H1 (cell line): ENCODE results near the gene OR4E2. TPM values are rescaled to one million over a fixed set of nuclear protein-coding genes. Genes with fewer than 3 reads are reported as not detected.
"Not testable (repeated sequence)": the region's sequence is repeated elsewhere in the genome, so short reads cannot be mapped to it uniquely, and the experiment has no call there.

Source experiments
- CTCF ChIA-PET: fragments of 300-600 bp; sonication (Branson Sonifier 250); formaldehyde crosslinking; loops from one replicate; lab custom pipeline; 2021; ENCODE audit not compliant: partially characterized antibody; lab: Charles Lee
- POLR2A ChIA-PET: fragments of 300-600 bp; sonication (Branson Sonifier 250); formaldehyde crosslinking; loops from one replicate; lab custom pipeline; 2021; ENCODE audit warnings: inconsistent platforms; ENCODE audit not compliant: partially characterized antibody; lab: Charles Lee
- DNase-seq, 2 experiments: peaks; one replicate each; pipeline versions ENCODE4 v3.0.0 to v3.0.0-alpha.2; 2010 to 2022; ENCODE audit warnings: low spot score in 2 of 2, low read depth in 1 of 2, mixed read lengths in 1 of 2
- FAIRE-seq: peaks from 2 replicates; lab custom pipeline; 2011; peaks lifted over from hg19 to GRCh38; lab: Jason Lieb, UNC
- H2AFZ ChIP-seq: 2 replicates; pipeline ENCODE4 v1.8.1; 2012; ENCODE audit warnings: low read length, inconsistent platforms
- H2AK5ac ChIP-seq: 2 replicates; pipeline ENCODE4 v1.6.1; 2013; ENCODE audit warnings: low read depth, low read length
- H2BK120ac ChIP-seq: replicated peaks from 2 replicates; pipeline ENCODE3; 2013; ENCODE audit warnings: low read depth, low read length, inconsistent platforms
- H2BK12ac ChIP-seq: 2 replicates; pipeline ENCODE4 v1.6.1; 2013; ENCODE audit warnings: low read depth, low read length
- H2BK15ac ChIP-seq: 2 replicates; pipeline ENCODE4 v1.6.1; 2013; ENCODE audit warnings: low read length
- H2BK20ac ChIP-seq: 2 replicates; pipeline ENCODE4 v1.6.1; 2013; ENCODE audit warnings: low read length
- H2BK5ac ChIP-seq: 2 replicates; pipeline ENCODE4 v1.6.1; 2013; ENCODE audit warnings: low read depth, low read length
- H3K14ac ChIP-seq: 2 replicates; pipeline ENCODE4 v1.6.1; 2013; ENCODE audit warnings: inconsistent platforms; ENCODE audit not compliant: insufficient read length
- H3K18ac ChIP-seq: 2 replicates; pipeline ENCODE4 v1.6.1; 2013; ENCODE audit warnings: low read length; ENCODE audit errors: extremely low read depth
- H3K23ac ChIP-seq: 2 replicates; pipeline ENCODE4 v1.6.1; 2013; ENCODE audit warnings: inconsistent platforms; ENCODE audit not compliant: insufficient read length
- H3K23me2 ChIP-seq: 2 replicates; pipeline ENCODE4 v1.6.1; 2013; ENCODE audit warnings: low read depth, low read length
- H3K27ac ChIP-seq: 2 replicates; pipeline ENCODE4 v1.6.1; 2011; ENCODE audit warnings: low read depth, low read length, inconsistent platforms
- H3K27me3 ChIP-seq, 4 experiments: replicated peaks in 1 of 4; 1 replicate in 1 of 4; 2 replicates in 3 of 4; pipeline versions ENCODE4 v1.6.1 to v1.8.1; 2011 to 2013; ENCODE audit warnings: low read length in 3 of 4, mild to moderate bottlenecking in 3 of 4, inconsistent platforms in 2 of 4, mixed read lengths in 2 of 4, moderate library complexity in 1 of 4; ENCODE audit not compliant: control insufficient read depth in 3 of 4, insufficient read depth in 3 of 4; ENCODE audit errors: extremely low read depth in 1 of 4
- H3K36me3 ChIP-seq, 4 experiments: 2 replicates each; pipeline versions ENCODE4 v1.6.1 to v1.8.1; 2011 to 2013; ENCODE audit warnings: mild to moderate bottlenecking in 4 of 4, low read length in 3 of 4, moderate library complexity in 2 of 4, control low read depth in 1 of 4, inconsistent platforms in 1 of 4; ENCODE audit not compliant: insufficient read depth in 4 of 4, control insufficient read depth in 2 of 4
- H3K4ac ChIP-seq: replicated peaks from 2 replicates; pipeline ENCODE3; 2013; ENCODE audit warnings: low read length, low read depth, mixed read lengths, inconsistent platforms; ENCODE audit not compliant: insufficient read length
- H3K4me1 ChIP-seq, 4 experiments: replicated peaks in 1 of 4; 1 replicate in 1 of 4; 2 replicates in 3 of 4; pipeline versions ENCODE4 v1.6.1 to v1.8.1; 2011 to 2013; ENCODE audit warnings: low read length in 3 of 4, inconsistent platforms in 2 of 4, mixed read lengths in 1 of 4; ENCODE audit not compliant: insufficient read depth in 4 of 4, control insufficient read depth in 3 of 4
- H3K4me2 ChIP-seq, 2 experiments: 2 replicates each; pipeline versions ENCODE4 v1.6.1 to v1.8.1; 2011 to 2013; ENCODE audit warnings: low read depth in 2 of 2, low read length in 2 of 2, control low read depth in 1 of 2, inconsistent platforms in 1 of 2, mild to moderate bottlenecking in 1 of 2; ENCODE audit not compliant: insufficient read depth in 1 of 2
- H3K4me3 ChIP-seq, 4 experiments: fragments of 200-600, 300-600 bp in 1 of 4; sonication (generic), shearing (Covaris generic), sonication (Bioruptor Twin) in 1 of 4; 2 replicates each; pipeline versions ENCODE4 v1.5.1 to v1.8.1; 2011 to 2016; ENCODE audit warnings: low read length in 4 of 4, low read depth in 3 of 4, control low read depth in 2 of 4, inconsistent platforms in 2 of 4, mild to moderate bottlenecking in 2 of 4, mixed read lengths in 1 of 4, moderate library complexity in 1 of 4; ENCODE audit not compliant: insufficient read depth in 2 of 4; ENCODE audit errors: extremely low read depth in 1 of 4
- H3K56ac ChIP-seq: replicated peaks from 2 replicates; pipeline ENCODE3; 2013; ENCODE audit warnings: low read depth, mild to moderate bottlenecking, mixed read lengths, low read length, inconsistent platforms; ENCODE audit not compliant: insufficient read length
- H3K79me1 ChIP-seq: 2 replicates; pipeline ENCODE4 v1.6.1; 2013; ENCODE audit warnings: low read depth, low read length, control low read depth
- H3K79me2 ChIP-seq, 2 experiments: 2 replicates each; pipeline versions ENCODE4 v1.6.1 to v1.8.1; 2012 to 2013; ENCODE audit warnings: low read length in 2 of 2, mild to moderate bottlenecking in 2 of 2, inconsistent platforms in 1 of 2; ENCODE audit not compliant: insufficient read depth in 2 of 2, control insufficient read depth in 1 of 2
- H3K9ac ChIP-seq, 4 experiments: replicated peaks in 1 of 4; 1 replicate in 1 of 4; 2 replicates in 3 of 4; pipeline versions ENCODE4 v1.6.1 to v1.8.1; 2011 to 2013; ENCODE audit warnings: low read depth in 3 of 4, low read length in 3 of 4, control low read depth in 2 of 4, mild to moderate bottlenecking in 2 of 4, moderate library complexity in 2 of 4, inconsistent platforms in 1 of 4; ENCODE audit errors: extremely low read depth in 1 of 4
- H3K9me3 ChIP-seq, 2 experiments: 2 replicates each; pipeline versions ENCODE4 v1.6.1 to v1.8.1; 2012 to 2013; ENCODE audit warnings: mild to moderate bottlenecking in 2 of 2, moderate library complexity in 2 of 2, control low read depth in 1 of 2, inconsistent platforms in 1 of 2, low read depth in 1 of 2, low read length in 1 of 2, mixed read lengths in 1 of 2; ENCODE audit not compliant: insufficient read depth in 2 of 2
- H4K20me1 ChIP-seq, 2 experiments: replicated peaks in 1 of 2; 2 replicates each; pipeline versions ENCODE3 to v1.8.1; 2011 to 2013; ENCODE audit warnings: inconsistent platforms in 2 of 2, low read length in 2 of 2, mild to moderate bottlenecking in 1 of 2; ENCODE audit not compliant: insufficient read depth in 2 of 2, control insufficient read depth in 1 of 2
- H4K5ac ChIP-seq: 2 replicates; pipeline ENCODE4 v1.6.1; 2013; ENCODE audit warnings: low read length, low read depth, mixed read lengths, inconsistent platforms; ENCODE audit not compliant: insufficient read length
- H4K8ac ChIP-seq: 2 replicates; pipeline ENCODE4 v1.8.0; 2013; ENCODE audit warnings: mild to moderate bottlenecking, moderate library complexity, low read length, inconsistent platforms; ENCODE audit not compliant: insufficient read depth; ENCODE audit errors: extremely low read depth
- H4K91ac ChIP-seq: replicated peaks from 2 replicates; pipeline ENCODE3; 2013; ENCODE audit warnings: low read length, mixed read lengths, inconsistent platforms; ENCODE audit not compliant: insufficient read length
- WGBS, 2 experiments: shearing (Covaris generic) in 1 of 2; methylation state at CpG; one replicate each; pipeline versions ENCODE4 v1.1.6 to v1.1.7; 2013 to 2015; ENCODE audit warnings: low lambda C conversion rate in 2 of 2, mixed read lengths in 2 of 2, inconsistent platforms in 1 of 2, low coverage in 1 of 2, missing lambda C conversion rate in 1 of 2; ENCODE audit not compliant: insufficient replicate concordance in 2 of 2, insufficient coverage in 1 of 2, insufficient read length in 1 of 2; ENCODE audit errors: extremely low coverage in 1 of 2, missing lambda C conversion rate in 1 of 2; 5-methylcytosine and 5-hydroxymethylcytosine counted together
- polyA plus RNA-seq, 7 experiments: library from polyadenylated mRNA; depleted of rRNA in 3 of 7; stranded (reverse) in 5 of 7; unstranded in 2 of 7; fragments of >200 nt in 5 of 7; fragments of 200-250 nt in 2 of 7; gene quantifications; 1 replicate in 5 of 7; 2 replicates in 1 of 7; 4 replicates in 1 of 7; pipeline versions ENCODE4 v1.2.1 to v1.2.3, GENCODE V29; 2011 to 2013; ENCODE audit warnings: missing spikeins in 2 of 7, mixed read lengths in 2 of 7
- total RNA-seq: library from RNA; stranded (reverse); fragmentation: NEBNext Ultra II Directional; extraction: Animal tissue kit (Norgen Biotek cat#: 25700); gene quantifications from 2 replicates; pipeline ENCODE4 v1.2.1, GENCODE V29; 2021

The OR4E2 gene
- total and polyA plus RNA-seq, 2 of the 8 experiments (the other 6 are each of a cell fraction or from before 2014, with no cell fraction given) = not detected

GRCh38 chr14:21698538-21698937 is 44.9 kb downstream of the OR4E2 start:
- FAIRE-seq, H3K79me1 ChIP-seq, H3K23ac ChIP-seq, H3K56ac ChIP-seq, H2BK20ac ChIP-seq, H2BK120ac ChIP-seq, H4K8ac ChIP-seq, H2BK5ac ChIP-seq, H4K91ac ChIP-seq, CTCF ChIA-PET, H3K27me3 ChIP-seq, H3K9ac ChIP-seq, POLR2A ChIA-PET, H3K27ac ChIP-seq, H3K4ac ChIP-seq, H2AFZ ChIP-seq, H3K23me2 ChIP-seq, H3K4me2 ChIP-seq, H3K18ac ChIP-seq, H2BK12ac ChIP-seq, DNase-seq, H2BK15ac ChIP-seq, H3K4me3 ChIP-seq, H3K9me3 ChIP-seq, H3K79me2 ChIP-seq, H4K20me1 ChIP-seq, H3K14ac ChIP-seq, H3K4me1 ChIP-seq, H3K36me3 ChIP-seq, H4K5ac ChIP-seq, H2AK5ac ChIP-seq: not testable (repeated sequence)
- 100% methylated on average over 2 of the region's 3 CpGs; no CpG with 5 or more reads in 1 of the 2 experiments for WGBS, 2 experiments
